PC-3 (cell line): ENCODE measurements around the gene EMILIN2.

Experiments used
- EZH2 ChIP-seq: fragments of 300-600 bp; sonication (generic); IDR thresholded peaks from one replicate; pipeline ENCODE4 v1.6.1; 2017; ENCODE audit warnings: antibody characterized with exemption, mild to moderate bottlenecking, low read length; ENCODE audit not compliant: unreplicated experiment
- EZH2phosphoT487 ChIP-seq: fragments of 300-600 bp; sonication (generic); IDR thresholded peaks from 2 replicates; pipeline ENCODE4 v1.6.1; 2018; ENCODE audit warnings: mild to moderate bottlenecking, antibody characterized with exemption, low read length, borderline replicate concordance
- TF ChIP-seq, protein P1 (sequence below): fragments of 300-600 bp; sonication (generic); conservative IDR thresholded peaks from 2 replicates; pipeline ENCODE4 v1.5.1; 2017; ENCODE audit warnings: antibody characterized with exemption, low read depth, mild to moderate bottlenecking, low read length

- TF ChIP-seq, protein P1, sequence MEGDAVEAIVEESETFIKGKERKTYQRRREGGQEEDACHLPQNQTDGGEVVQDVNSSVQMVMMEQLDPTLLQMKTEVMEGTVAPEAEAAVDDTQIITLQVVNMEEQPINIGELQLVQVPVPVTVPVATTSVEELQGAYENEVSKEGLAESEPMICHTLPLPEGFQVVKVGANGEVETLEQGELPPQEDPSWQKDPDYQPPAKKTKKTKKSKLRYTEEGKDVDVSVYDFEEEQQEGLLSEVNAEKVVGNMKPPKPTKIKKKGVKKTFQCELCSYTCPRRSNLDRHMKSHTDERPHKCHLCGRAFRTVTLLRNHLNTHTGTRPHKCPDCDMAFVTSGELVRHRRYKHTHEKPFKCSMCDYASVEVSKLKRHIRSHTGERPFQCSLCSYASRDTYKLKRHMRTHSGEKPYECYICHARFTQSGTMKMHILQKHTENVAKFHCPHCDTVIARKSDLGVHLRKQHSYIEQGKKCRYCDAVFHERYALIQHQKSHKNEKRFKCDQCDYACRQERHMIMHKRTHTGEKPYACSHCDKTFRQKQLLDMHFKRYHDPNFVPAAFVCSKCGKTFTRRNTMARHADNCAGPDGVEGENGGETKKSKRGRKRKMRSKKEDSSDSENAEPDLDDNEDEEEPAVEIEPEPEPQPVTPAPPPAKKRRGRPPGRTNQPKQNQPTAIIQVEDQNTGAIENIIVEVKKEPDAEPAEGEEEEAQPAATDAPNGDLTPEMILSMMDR = no peak
- TF ChIP-seq EZH2phosphoT487 = no peak
- no peak for TF ChIP-seq EZH2
Measured at GRCh38 chr18:2896990-2897389, 50.2 kb downstream of the EMILIN2 start.
